DND-41 (cell line): Measurements from ENCODE around the gene JARID2.

Experiments used
- CTCF ChIP-seq: IDR thresholded peaks from 2 replicates; pipeline ENCODE4 v1.5.1; 2012; ENCODE audit warnings: borderline replicate concordance, low read length, moderate library complexity, mild to moderate bottlenecking; ENCODE audit not compliant: poor library complexity, severe bottlenecking; ENCODE audit errors: extremely low read depth
- EZH2 ChIP-seq: IDR thresholded peaks from 3 replicates; pipeline ENCODE4 v1.6.1; 2012; ENCODE audit warnings: borderline replicate concordance, low read depth, mild to moderate bottlenecking, moderate library complexity, low read length, inconsistent platforms; ENCODE audit not compliant: severe bottlenecking

DNA sequence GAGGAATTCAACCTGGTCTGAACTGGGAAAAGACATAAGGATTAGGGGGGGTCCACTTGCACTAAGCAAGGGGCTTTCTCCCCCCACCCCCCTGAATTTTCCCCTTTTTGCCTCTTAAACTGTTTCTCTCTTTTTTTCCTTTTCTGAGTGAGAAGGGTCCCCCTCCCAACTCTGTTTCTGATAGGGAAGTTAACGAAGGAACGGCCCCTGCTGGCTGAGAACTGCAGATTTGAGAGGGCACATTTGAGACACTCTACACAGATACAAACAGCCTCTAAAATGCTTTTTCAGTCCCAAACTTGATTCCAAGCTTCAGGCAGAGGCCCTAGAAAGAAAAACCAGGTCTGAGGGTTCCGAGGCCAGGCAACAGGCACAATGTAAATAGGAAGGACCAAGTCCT is 91.7 kb downstream of the JARID2 start:
- TF ChIP-seq CTCF (no peak), EZH2 (no peak)
